GM06990 (cell line): Measurements from ENCODE around the gene INPP5A.
"Not testable (repeated sequence)": the region's sequence is repeated elsewhere in the genome, so short reads cannot be mapped to it uniquely, and the experiment has no call there.

ENCODE experiments used
- DNase-seq: peaks from one replicate; pipeline ENCODE4 v3.0.0-alpha.2; 2011; ENCODE audit not compliant: insufficient read length; ENCODE audit errors: extremely low read depth
- H3K27me3 ChIP-seq: replicated peaks from 2 replicates; pipeline ENCODE4 v1.6.0; 2011; ENCODE audit warnings: low read length; ENCODE audit not compliant: control insufficient read depth, insufficient read depth
- H3K36me3 ChIP-seq: 2 replicates; pipeline ENCODE4 v1.5.1; 2011; ENCODE audit warnings: low read length; ENCODE audit not compliant: control insufficient read depth, insufficient read depth
- H3K4me3 ChIP-seq: replicated peaks from 2 replicates; pipeline ENCODE4 v1.5.1; 2011; ENCODE audit warnings: low read depth, mild to moderate bottlenecking, control low read depth, low read length
- TF ChIP-seq, protein P1 (sequence below): IDR thresholded peaks from 2 replicates; pipeline ENCODE4 v1.5.1; 2011; ENCODE audit warnings: low read length, control low read depth, mild to moderate bottlenecking, inconsistent platforms; ENCODE audit not compliant: insufficient read depth, poor library complexity, severe bottlenecking

INPP5A gene

DNA sequence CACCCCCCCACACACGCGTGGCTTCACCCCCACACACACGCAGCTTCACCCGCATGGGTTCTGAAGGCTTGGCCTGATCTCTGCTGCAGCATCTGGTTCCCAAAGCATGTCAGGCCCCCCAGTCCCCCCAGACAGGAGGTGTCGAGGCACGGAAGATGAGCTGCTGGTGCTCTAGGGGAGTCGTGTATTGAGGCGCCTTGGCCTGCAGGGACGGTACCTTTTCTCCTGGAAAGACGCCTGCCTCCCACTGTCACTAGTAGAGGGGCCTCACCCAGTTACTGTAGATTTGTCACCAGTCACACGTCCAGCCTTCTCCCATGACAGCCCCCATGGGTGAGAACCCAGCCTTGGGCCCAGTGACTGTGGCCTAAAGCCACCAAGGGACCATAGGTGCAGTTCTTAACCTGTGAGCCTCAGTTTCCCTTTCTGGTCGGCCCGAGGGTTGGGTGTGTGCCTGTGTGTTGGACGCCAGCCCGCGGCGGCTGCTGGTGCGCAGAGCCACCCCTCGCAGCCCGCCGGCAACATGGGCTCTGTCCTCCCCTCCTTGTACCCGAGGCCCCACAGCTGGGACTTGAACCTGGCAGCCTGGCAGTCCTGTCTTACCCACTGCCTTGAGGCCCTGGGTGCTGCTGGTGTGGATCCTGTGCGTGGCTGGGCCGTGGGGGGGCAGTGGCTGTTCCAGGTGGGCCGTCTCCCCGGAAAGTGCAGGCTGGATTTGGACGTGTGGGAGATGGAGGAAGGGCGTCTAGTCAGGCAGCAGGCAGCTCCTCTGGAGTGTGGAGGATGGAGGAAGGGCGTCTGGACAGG is 166.6 kb downstream of the INPP5A start:
- Histone ChIP-seq H3K36me3 (no peaks in the 10 kb centered on the region; the same call in 1 of the 2 replicates), H3K27me3 (no peaks in the 10 kb centered on the region), H3K4me3 (no peak overlapping the region)
- TF ChIP-seq, protein P1, sequence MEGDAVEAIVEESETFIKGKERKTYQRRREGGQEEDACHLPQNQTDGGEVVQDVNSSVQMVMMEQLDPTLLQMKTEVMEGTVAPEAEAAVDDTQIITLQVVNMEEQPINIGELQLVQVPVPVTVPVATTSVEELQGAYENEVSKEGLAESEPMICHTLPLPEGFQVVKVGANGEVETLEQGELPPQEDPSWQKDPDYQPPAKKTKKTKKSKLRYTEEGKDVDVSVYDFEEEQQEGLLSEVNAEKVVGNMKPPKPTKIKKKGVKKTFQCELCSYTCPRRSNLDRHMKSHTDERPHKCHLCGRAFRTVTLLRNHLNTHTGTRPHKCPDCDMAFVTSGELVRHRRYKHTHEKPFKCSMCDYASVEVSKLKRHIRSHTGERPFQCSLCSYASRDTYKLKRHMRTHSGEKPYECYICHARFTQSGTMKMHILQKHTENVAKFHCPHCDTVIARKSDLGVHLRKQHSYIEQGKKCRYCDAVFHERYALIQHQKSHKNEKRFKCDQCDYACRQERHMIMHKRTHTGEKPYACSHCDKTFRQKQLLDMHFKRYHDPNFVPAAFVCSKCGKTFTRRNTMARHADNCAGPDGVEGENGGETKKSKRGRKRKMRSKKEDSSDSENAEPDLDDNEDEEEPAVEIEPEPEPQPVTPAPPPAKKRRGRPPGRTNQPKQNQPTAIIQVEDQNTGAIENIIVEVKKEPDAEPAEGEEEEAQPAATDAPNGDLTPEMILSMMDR = no peak
- no peak for DNase-seq

DNA sequence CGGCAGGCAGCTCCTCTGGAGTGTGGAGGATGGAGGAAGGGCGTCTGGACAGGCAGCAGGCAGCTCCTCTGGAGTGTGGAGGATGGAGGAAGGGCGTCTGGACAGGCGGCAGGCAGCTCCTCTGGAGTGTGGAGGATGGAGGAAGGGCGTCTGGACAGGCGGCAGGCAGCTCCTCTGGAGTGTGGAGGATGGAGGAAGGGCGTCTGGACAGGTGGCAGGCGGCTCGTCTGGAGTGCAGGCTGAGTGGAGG is 167.2 kb downstream of the INPP5A start:
- not testable (repeated sequence) for DNase-seq, H3K36me3 ChIP-seq, H3K4me3 ChIP-seq, H3K27me3 ChIP-seq

DNA sequence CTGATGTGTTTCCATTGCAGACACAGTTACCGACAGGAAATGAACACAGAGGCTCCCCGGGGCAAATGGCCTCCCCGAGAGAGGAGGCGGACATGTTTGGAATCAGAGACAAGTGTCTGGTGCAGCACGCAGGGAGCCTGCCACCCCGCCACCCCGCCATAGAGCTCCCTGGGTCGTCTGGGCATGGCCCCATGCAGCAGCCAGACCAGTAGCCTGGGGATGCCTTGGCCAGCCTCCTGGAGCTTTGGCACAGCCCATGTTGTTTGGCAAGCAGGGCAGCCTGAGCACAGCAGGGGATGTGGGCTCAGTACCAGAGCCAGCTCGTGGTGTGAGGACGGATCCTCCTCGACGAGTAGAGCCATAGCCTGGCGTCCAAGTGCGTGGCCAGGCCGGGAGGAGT is 167.6 kb downstream of the INPP5A start:
- no peaks in the 10 kb centered on the region for H3K27me3 ChIP-seq
- no peak for DNase-seq
- no peak overlapping the region for H3K4me3 ChIP-seq
- no peaks in the 10 kb centered on the region; the same call in 1 of the 2 replicates for H3K36me3 ChIP-seq
- TF ChIP-seq, protein P1 = no peak

DNA sequence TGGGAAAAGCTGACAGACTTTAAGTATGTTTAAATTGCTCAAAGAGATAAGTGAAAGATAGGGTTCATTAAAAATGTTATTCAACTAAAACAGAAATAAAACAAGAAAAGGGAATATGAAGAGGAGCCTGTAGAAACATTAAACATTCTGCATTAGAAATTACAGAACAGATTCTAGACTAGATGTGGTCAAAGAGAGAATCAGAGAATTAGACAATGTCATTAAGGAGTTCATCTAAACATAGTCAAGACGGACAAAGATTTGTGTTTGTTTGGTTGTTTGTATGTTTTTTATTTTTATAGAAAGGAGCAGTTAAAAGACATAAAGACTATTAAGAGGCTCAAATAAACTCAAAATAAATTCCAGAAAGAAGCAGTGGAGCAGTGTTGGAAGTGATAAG is 168.4 kb downstream of the INPP5A start:
- no peak for DNase-seq
- Histone ChIP-seq H3K4me3 (no peak overlapping the region), H3K27me3 (no peaks in the 10 kb centered on the region), H3K36me3 (no peaks in the 10 kb centered on the region; the same call in 1 of the 2 replicates)
- TF ChIP-seq, protein P1 = no peak

DNA sequence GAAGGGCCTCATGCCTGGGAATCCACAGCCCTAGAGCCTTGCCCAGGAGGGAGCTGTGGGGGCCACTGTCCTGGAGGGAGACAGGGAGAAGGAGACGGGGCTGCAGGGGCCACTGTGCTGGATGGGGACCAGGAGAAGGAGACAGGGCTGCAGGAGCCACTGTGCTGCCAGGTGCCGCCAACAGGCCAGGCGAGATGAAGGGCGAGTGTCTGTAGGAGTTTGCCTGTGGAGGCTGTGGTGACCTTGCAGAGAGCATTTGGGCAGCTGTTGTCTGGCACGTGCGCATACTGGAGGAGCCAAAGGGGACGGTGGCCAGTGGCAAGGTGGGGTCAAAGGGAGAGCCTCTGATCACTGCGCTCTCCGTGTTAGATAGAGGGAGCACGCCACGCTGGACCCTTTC is 169.1 kb downstream of the INPP5A start:
- no peaks in the 10 kb centered on the region for H3K36me3 ChIP-seq
- no peak for DNase-seq
- H3K27me3 ChIP-seq = no peaks in the 10 kb centered on the region
- no peak overlapping the region for H3K4me3 ChIP-seq
- TF ChIP-seq, protein P1 = no peak

DNA sequence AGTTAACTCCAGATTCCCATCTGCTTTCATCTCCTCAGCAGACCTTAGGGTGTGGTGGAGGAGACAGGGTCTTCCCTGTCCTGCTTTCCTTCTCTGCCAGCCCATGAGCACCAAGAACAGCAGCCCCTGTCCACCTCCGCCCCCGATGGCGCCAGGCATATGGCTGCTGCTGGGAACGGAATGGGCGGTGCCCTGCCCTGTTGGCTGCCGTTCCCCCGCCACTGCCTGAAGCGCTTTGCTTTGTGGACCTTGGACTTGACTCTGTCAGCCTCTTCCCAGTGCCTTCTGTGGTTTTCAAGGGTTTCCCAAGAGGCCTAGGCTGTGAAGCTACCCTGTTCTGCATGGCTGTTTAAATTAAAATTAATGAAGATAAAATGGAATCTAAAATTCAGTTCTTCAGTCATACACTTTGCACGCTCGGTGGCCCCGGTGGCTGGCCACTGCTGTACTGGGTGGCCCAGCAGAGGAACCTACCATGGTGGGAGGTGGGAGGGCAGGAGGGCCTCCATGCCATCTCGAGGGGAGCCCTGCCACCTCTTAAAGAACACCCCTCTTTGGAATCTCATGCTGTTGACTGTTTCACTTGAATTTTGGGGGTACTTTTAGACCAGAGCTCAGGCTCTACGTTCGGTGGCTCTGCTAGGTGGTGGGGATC is 169.7 kb downstream of the INPP5A start:
- no peak overlapping the region for H3K4me3 ChIP-seq
- TF ChIP-seq, protein P1 = no peak
- H3K27me3 ChIP-seq = no peaks in the 10 kb centered on the region
- H3K36me3 ChIP-seq = no peaks in the 10 kb centered on the region
- no peak for DNase-seq
